Chondrocyte (in vitro differentiated cells): ENCODE measurements around the gene LBHD2. TPM values are rescaled to one million over a fixed set of nuclear protein-coding genes. Genes with fewer than 3 reads are reported as not detected.

Experiments
- DNase-seq: peaks from one replicate; pipeline ENCODE4 v3.0.0; 2021; ENCODE audit warnings: mixed read lengths, low spot score
- H3K27ac Mint-ChIP-seq: one replicate; pipeline ENCODE4 v1.8.0; 2021; ENCODE audit warnings: mild to moderate bottlenecking, moderate library complexity, mixed read lengths; ENCODE audit not compliant: unreplicated experiment
- H3K27me3 Mint-ChIP-seq: 2 replicates; pipeline ENCODE4 v1.8.0; 2021; ENCODE audit warnings: low read depth, mixed read lengths
- H3K36me3 Mint-ChIP-seq: 2 replicates; pipeline ENCODE4 v1.8.0; 2021; ENCODE audit warnings: low read depth, mixed read lengths
- H3K4me1 Mint-ChIP-seq: 2 replicates; pipeline ENCODE4 v1.8.0; 2021; ENCODE audit warnings: low read depth, mild to moderate bottlenecking, mixed read lengths
- H3K4me3 Mint-ChIP-seq: one replicate; pipeline ENCODE4 v1.8.0; 2021; ENCODE audit warnings: mild to moderate bottlenecking, moderate library complexity, mixed read lengths; ENCODE audit not compliant: unreplicated experiment
- H3K9me3 Mint-ChIP-seq: 2 replicates; pipeline ENCODE4 v1.8.0; 2021; ENCODE audit warnings: low read depth, mixed read lengths
- total RNA-seq: library from RNA; stranded (reverse); gene quantifications from 3 replicates; pipeline ENCODE4 v1.2.1, GENCODE V29; 2021
- TF ChIP-seq, protein P1 (sequence below): fragments of 200-600 bp; sonication (generic); IDR thresholded peaks from 2 replicates; pipeline ENCODE4 v1.5.0; 2021; ENCODE audit warnings: antibody characterized with exemption, mild to moderate bottlenecking, moderate library complexity

The LBHD2 gene
- total RNA-seq, 1 donor from 2014 or later: not detected

DNA sequence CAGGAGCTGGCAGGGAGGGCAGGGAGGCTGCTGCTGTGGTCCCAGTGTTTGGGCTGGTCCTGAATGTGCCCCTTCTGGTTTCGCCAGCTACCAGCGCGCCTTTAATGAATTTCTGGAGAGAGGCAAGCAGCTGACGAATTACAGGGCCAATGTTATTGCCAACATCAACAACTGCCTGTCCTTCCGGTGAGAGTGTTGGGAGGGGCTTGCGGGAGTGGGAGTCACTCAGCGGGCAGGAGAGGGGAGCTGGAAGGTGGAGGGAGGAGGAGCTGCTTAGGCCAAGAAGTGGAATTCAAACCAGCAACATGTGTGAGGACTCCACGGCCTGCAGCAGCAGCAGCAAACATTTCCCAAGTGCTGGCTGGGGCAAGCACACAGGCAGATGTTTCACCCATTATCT lies 47.0 kb downstream of the LBHD2 start:
- no peak for DNase-seq
- H3K27ac Mint-ChIP-seq: peak overlapping the region; percentile 46
- H3K36me3 Mint-ChIP-seq: no peaks in the 10 kb centered on the region
- H3K9me3 Mint-ChIP-seq: no peaks in the 10 kb centered on the region
- TF ChIP-seq, protein P1, sequence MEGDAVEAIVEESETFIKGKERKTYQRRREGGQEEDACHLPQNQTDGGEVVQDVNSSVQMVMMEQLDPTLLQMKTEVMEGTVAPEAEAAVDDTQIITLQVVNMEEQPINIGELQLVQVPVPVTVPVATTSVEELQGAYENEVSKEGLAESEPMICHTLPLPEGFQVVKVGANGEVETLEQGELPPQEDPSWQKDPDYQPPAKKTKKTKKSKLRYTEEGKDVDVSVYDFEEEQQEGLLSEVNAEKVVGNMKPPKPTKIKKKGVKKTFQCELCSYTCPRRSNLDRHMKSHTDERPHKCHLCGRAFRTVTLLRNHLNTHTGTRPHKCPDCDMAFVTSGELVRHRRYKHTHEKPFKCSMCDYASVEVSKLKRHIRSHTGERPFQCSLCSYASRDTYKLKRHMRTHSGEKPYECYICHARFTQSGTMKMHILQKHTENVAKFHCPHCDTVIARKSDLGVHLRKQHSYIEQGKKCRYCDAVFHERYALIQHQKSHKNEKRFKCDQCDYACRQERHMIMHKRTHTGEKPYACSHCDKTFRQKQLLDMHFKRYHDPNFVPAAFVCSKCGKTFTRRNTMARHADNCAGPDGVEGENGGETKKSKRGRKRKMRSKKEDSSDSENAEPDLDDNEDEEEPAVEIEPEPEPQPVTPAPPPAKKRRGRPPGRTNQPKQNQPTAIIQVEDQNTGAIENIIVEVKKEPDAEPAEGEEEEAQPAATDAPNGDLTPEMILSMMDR: no peak
- H3K4me1 Mint-ChIP-seq: peaks cover 41% of the 10 kb centered on the region
- no peak overlapping the region for H3K4me3 Mint-ChIP-seq
- peaks cover 2% of the 10 kb centered on the region for H3K27me3 Mint-ChIP-seq

DNA sequence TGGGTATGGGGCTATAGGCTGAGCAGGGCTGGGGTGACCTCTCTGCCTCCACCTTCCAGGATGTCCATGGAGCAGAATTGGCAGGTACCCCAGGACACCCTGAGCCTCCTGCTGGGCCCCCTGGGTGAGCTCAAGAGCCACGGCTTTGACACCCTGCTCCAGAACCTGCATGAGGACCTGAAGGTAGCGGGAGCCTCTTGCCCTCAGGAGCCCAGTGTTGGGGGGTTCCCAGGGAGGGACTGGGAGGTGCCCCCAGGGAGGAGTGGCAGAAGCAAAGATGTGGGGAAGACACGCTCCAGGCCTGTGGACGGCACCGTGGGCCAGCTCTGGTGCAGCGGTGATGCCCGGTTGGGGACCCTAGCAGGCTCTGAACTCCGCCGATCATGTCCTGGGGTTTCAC lies 47.6 kb downstream of the LBHD2 start:
- TF ChIP-seq, protein P1: no peak
- H3K27me3 Mint-ChIP-seq: no peaks in the 10 kb centered on the region
- peaks cover 40% of the 10 kb centered on the region for H3K4me1 Mint-ChIP-seq
- DNase-seq: no peak
- H3K9me3 Mint-ChIP-seq: no peaks in the 10 kb centered on the region
- H3K4me3 Mint-ChIP-seq: no peak overlapping the region
- H3K27ac Mint-ChIP-seq: no peak overlapping the region
- H3K36me3 Mint-ChIP-seq: no peaks in the 10 kb centered on the region

DNA sequence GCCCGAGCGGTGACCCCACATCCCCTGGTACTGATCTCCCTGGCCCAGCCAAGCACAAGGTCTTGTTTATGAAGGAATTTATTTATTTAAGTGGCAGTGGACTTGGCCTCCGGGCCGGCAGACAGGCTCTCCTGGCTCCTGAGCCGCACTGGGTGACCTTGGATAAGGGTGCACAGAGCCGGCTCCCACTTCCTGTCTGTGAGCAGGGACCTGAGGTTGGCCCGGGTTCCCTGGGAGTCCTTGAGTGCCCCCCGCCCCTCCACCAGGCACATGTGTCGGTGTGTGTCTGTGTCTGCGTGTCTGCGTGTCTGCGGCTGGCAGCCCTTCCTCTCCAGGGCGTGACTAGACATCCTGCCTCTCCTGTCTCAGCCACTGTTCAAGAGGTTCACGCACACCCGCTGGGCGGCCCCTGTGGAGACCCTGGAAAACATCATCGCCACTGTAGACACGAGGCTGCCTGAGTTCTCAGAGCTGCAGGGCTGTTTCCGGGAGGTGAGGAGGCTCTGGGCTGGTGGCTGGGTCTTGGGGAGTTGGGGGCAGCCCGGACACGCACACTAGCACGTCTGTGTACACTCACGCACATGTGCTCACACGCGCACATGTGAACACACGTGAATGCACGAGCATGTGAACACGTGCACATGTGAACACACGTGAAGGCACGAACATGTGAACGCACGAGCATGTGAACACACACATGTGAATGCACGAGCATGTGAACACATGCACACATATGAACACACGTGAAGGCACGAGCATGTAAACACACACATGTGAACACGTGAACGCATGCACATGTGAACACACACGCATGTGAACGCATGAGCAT lies 48.6 kb downstream of the LBHD2 start:
- Mint-ChIP-seq H3K4me3 (no peak overlapping the region), H3K27ac (peak overlapping the region; percentile 73), H3K36me3 (no peaks in the 10 kb centered on the region), H3K27me3 (no peaks in the 10 kb centered on the region), H3K9me3 (no peaks in the 10 kb centered on the region), H3K4me1 (peaks cover 46% of the 10 kb centered on the region)
- DNase-seq: peak; percentile 90
- TF ChIP-seq, protein P1: no peak

DNA sequence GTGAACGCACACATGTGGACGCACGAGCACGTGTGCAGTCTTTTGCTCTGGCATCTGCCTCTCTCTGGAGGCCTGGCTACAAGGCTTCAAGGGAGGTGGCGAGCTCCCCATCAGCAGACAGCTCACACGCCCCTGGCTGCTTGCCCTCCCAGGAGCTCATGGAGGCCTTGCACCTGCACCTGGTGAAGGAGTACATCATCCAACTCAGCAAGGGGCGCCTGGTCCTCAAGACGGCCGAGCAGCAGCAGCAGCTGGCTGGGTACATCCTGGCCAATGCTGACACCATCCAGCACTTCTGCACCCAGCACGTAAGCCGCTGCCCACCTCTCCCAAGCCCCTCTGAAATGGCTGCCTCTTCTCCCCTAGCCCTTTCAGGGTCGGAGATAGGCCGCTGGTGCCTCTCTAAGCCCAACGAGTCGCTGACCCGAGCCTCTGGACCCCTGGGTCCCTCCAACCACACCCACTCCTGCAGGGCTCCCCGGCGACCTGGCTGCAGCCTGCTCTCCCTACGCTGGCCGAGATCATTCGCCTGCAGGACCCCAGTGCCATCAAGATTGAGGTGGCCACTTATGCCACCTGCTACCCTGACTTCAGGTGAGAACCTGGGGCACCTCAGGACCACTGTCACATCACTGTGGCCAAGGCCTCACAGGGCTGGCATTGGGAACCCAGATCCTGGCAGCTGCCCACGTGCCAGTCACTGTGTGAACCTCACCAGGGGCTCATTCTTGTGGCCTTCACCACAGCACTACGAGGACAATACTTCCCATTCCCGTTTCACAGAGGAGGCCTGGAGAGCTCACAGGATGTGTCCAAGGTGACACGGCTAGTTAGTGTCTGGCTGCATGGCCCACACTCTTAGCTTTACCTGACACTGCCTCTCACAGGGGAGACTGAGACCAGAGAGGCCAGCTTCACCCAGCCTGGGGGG lies 49.5 kb downstream of the LBHD2 start:
- Mint-ChIP-seq H3K27me3 (no peaks in the 10 kb centered on the region), H3K36me3 (no peaks in the 10 kb centered on the region), H3K4me3 (no peak overlapping the region), H3K9me3 (no peaks in the 10 kb centered on the region), H3K4me1 (peaks cover 44% of the 10 kb centered on the region), H3K27ac (no peak overlapping the region)
- TF ChIP-seq, protein P1: no peak
- DNase-seq: no peak

DNA sequence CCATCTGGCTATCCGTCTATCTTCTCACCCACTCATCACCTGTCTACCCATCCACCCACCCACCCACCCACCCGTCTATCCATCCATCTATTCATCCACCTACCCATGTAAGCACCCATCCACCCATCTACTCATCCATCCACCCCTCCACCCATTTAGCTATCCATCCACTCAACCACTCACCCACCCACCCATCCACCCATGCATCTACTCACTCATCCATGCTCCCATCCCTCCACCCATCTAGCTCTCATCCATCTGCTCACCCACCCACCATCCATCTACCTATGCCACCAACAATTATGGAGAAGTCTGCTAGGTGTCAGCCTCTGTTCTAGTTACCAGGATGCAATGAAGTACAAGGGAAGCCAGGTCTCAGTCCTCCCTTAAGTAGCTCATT lies 50.4 kb downstream of the LBHD2 start:
- TF ChIP-seq, protein P1: no peak
- Mint-ChIP-seq H3K4me1 (peaks cover 35% of the 10 kb centered on the region), H3K9me3 (no peaks in the 10 kb centered on the region), H3K4me3 (no peak overlapping the region), H3K36me3 (no peaks in the 10 kb centered on the region), H3K27me3 (peaks cover 2% of the 10 kb centered on the region), H3K27ac (no peak overlapping the region)
- DNase-seq: no peak
